Immature natural killer cell (primary cell): ENCODE results near the gene VHLL. TPM values are rescaled to one million over a fixed set of nuclear protein-coding genes. Genes with fewer than 3 reads are reported as not detected.
A peak's percentile ranks its signal among the peaks of the same experiment; 100 is the strongest.
"Not testable (repeated sequence)": the region's sequence is repeated elsewhere in the genome, so short reads cannot be mapped to it uniquely, and the experiment has no call there.

ENCODE experiments used
- DNase-seq, 3 donors: peaks; one replicate each; pipeline ENCODE4 v3.0.0; 2022; ENCODE audit warnings: mixed read lengths in 1 of 3
- H3K27ac Mint-ChIP-seq, 6 donors: one replicate each; pipeline ENCODE4 v1.8.0; 2020; ENCODE audit warnings: mixed read lengths in 6 of 6, mild to moderate bottlenecking in 5 of 6, inconsistent platforms in 4 of 6, moderate library complexity in 3 of 6
- H3K27me3 Mint-ChIP-seq, 3 donors: one replicate each; pipeline ENCODE4 v1.8.0; 2020 to 2021; ENCODE audit warnings: low read depth in 3 of 3, mild to moderate bottlenecking in 3 of 3, mixed read lengths in 3 of 3, moderate library complexity in 3 of 3, inconsistent platforms in 1 of 3
- H3K36me3 Mint-ChIP-seq, 3 donors: one replicate each; pipeline ENCODE4 v1.8.0; 2020; ENCODE audit warnings: mixed read lengths in 3 of 3, inconsistent platforms in 2 of 3, mild to moderate bottlenecking in 2 of 3
- H3K4me1 Mint-ChIP-seq, 2 donors: one replicate each; pipeline ENCODE4 v1.8.0; 2020; ENCODE audit warnings: inconsistent platforms in 2 of 2, mild to moderate bottlenecking in 2 of 2, mixed read lengths in 2 of 2, moderate library complexity in 1 of 2
- H3K4me3 Mint-ChIP-seq, 5 donors: one replicate each; pipeline ENCODE4 v1.8.0; 2020; ENCODE audit warnings: mild to moderate bottlenecking in 5 of 5, mixed read lengths in 5 of 5, inconsistent platforms in 3 of 5, moderate library complexity in 3 of 5
- H3K9me3 Mint-ChIP-seq, 6 donors: one replicate each; pipeline ENCODE4 v1.8.0; 2020; ENCODE audit warnings: mild to moderate bottlenecking in 6 of 6, mixed read lengths in 6 of 6, inconsistent platforms in 4 of 6, moderate library complexity in 3 of 6
- polyA plus RNA-seq, 3 donors: library from polyadenylated mRNA; unstranded; fragments of 300-500 nt; fragmentation: Illumina TruSeq; gene quantifications; one replicate each; pipeline ENCODE4 v1.2.3, GENCODE V29; 2021

VHLL gene
- polyA plus RNA-seq: not detected

GRCh38 chr1:156298852-156299357, at the start of gene VHLL:
TSS of gene VHLL (minus strand) at chr1:156299307. CDS start at chr1:156299189, 118 bp downstream.
- no peak within 1 kb of the TSS for H3K27ac Mint-ChIP-seq
- H3K4me3 Mint-ChIP-seq: no peak within 1 kb of the TSS
- DNase-seq: no peak
- no peaks in the 10 kb centered on the region for H3K9me3 Mint-ChIP-seq
- no peaks in the 10 kb centered on the region for H3K36me3 Mint-ChIP-seq
- H3K27me3 Mint-ChIP-seq: peaks cover 0 to 2% (median 0%) of the 10 kb centered on the region in 3 donors
- H3K4me1 Mint-ChIP-seq: peaks cover 18 to 19% of the 10 kb centered on the region in 2 donors

DNA sequence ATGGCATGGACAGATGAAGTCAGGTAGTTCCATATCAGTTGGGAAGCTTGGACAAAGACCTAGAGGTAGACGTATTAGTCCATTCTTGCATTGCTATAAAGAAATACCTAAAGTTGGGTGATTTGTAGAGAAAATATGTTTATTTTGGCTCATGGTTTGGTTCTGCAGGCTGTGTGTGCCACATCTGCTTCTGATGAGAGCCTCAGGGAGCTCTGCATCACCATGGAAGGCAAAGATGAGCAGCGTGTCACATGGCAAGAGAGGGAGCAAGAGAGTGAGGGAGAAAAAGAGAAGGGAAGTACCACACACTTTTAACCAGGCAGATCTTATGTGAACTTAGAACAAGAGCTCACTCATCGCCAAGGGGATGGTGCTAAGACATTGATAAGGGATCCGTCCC, 48.2 kb upstream of the VHLL start:
- H3K9me3 Mint-ChIP-seq: no peaks in the 10 kb centered on the region
- H3K4me3 Mint-ChIP-seq: no peak overlapping the region
- H3K4me1 Mint-ChIP-seq: no peaks in the 10 kb centered on the region
- no peaks in the 10 kb centered on the region for H3K36me3 Mint-ChIP-seq
- peaks cover 0 to 7% (median 4%) of the 10 kb centered on the region in 3 donors for H3K27me3 Mint-ChIP-seq
- H3K27ac Mint-ChIP-seq: no peak overlapping the region
- no peak for DNase-seq

GRCh38 chr1:156346636-156347035, 47.5 kb upstream of the VHLL start:
- no peak overlapping the region for H3K4me3 Mint-ChIP-seq
- H3K27me3 Mint-ChIP-seq: peaks cover 0 to 7% (median 4%) of the 10 kb centered on the region in 3 donors
- no peaks in the 10 kb centered on the region for H3K9me3 Mint-ChIP-seq
- DNase-seq: no peak
- H3K36me3 Mint-ChIP-seq: no peaks in the 10 kb centered on the region
- no peaks in the 10 kb centered on the region for H3K4me1 Mint-ChIP-seq
- H3K27ac Mint-ChIP-seq: no peak overlapping the region

DNA sequence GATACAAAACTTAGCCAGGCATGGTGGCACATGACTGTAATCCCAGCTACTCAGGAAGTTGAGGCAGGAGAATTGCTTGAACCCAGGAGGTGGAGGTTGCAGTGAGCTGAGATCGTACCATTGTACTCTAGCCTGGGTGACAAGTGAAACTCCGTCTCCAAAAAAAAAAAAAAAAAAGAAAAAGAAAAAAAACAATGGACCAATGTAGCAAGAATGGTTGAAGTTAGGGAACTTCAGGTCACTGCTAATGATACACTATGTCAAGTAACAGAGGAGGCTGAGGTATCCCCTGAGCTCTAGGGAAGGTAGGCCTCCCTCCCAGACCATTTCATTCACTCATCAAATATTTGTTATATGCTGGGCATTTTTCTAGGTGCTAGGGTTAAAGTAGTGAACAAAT, 46.9 kb upstream of the VHLL start:
- H3K27me3 Mint-ChIP-seq, H3K4me1 Mint-ChIP-seq, H3K27ac Mint-ChIP-seq, H3K4me3 Mint-ChIP-seq, H3K9me3 Mint-ChIP-seq, H3K36me3 Mint-ChIP-seq, DNase-seq: not testable (repeated sequence)

GRCh38 chr1:156344409-156344808, 45.3 kb upstream of the VHLL start:
- peaks cover 0 to 7% (median 1%) of the 10 kb centered on the region in 3 donors for H3K27me3 Mint-ChIP-seq
- H3K36me3 Mint-ChIP-seq: no peaks in the 10 kb centered on the region
- DNase-seq: no peak
- no peaks in the 10 kb centered on the region for H3K9me3 Mint-ChIP-seq
- peaks cover under 1 to 2% of the 10 kb centered on the region in 2 donors for H3K4me1 Mint-ChIP-seq
- no peak overlapping the region for H3K27ac Mint-ChIP-seq
- no peak overlapping the region for H3K4me3 Mint-ChIP-seq

- Mint-ChIP-seq H3K36me3 (no peaks in the 10 kb centered on the region), H3K4me3 (no peak overlapping the region), H3K27ac (no peak overlapping the region), H3K4me1 (peaks cover 18 to 21% of the 10 kb centered on the region in 2 donors), H3K27me3 (peaks cover 6 to 14% (median 8%) of the 10 kb centered on the region in 3 donors), H3K9me3 (no peaks in the 10 kb centered on the region)
- DNase-seq: no peak
Observed at GRCh38 chr1:156342166-156342955, 43.3 kb upstream of the VHLL start.

DNA sequence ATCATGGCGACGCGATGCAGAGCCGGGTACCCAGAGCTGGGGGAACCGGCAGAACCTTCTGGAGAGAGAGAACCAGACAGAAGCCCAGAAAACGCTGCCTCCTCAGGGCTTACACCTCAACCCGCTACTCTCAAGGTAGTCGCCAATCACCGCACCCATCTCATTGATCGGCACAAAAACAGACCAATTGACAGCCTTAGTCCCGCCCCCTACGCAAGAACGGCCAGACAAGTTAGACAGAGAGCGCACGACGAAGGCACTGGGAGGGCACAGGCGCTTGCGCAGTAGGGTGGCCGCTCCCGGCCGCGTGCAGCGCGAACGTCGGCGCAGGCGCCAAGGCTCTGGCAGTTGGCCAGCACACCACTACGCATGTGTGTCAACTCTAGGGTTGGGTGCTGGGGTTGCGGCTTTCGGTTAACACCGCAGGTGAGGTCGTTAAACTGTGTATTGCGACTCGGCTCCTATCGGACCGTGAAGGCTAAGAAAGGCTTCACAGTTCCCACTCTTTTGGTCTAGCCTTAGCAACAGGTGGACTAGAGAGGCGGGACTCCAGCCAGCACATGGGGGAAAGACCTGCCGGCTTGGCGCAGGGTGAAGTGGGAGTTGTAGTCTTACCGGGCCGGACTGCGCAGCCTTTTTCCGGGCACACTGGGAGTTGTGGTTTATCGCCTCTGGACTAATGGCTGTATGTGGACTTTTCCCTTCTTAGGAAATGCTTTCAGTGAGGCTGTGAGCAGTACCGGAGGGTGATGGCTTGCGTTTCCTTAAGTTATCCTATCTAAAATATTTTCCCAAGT, 39.3 kb upstream of the VHLL start, which contains the start of the genes CCT3 and TSACC:
TSS of gene CCT3 (minus strand) at position 113 of the 797 bp plus-strand sequence. CDS start at position 5, 108 bp downstream.
TSS of gene TSACC (plus strand) at position 347 of the 797 bp plus-strand sequence. CDS start 1,232 bp downstream, outside the sequence.
- Mint-ChIP-seq H3K4me1 (peaks cover 39 to 53% of the 10 kb centered on the region in 2 donors), H3K27ac (peak within 1 kb of the TSS; percentile 90 to 99 (median 96)), H3K4me3 (peak within 1 kb of the TSS; percentile 96 to 99 (median 96)), H3K36me3 (peaks cover 0 to 8% (median 4%) of the 10 kb centered on the region in 3 donors), H3K9me3 (no peaks in the 10 kb centered on the region), H3K27me3 (peaks cover 6 to 8% (median 8%) of the 10 kb centered on the region in 3 donors)
- DNase-seq: peak; percentile 100

DNA sequence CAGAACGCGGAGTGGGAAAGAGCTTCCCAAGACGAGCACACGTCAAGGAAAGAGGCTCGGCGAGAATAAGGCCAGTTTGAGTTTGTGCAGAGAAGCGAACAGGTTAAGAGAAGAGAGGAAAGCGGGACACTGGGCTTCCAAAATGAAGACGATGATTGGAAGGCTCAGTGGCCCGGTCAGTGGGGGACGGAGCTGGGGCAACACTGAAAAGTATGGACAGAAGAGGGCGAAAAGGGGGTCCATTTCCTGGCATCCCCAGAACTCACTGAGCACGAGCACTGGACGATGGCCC, 38.7 kb upstream of the VHLL start:
- H3K36me3 Mint-ChIP-seq: peaks cover 0 to 10% (median 5%) of the 10 kb centered on the region in 3 donors
- H3K9me3 Mint-ChIP-seq: no peaks in the 10 kb centered on the region
- DNase-seq: no peak
- H3K4me3 Mint-ChIP-seq: peak overlapping the region; percentile 96 to 99 (median 96)
- peaks cover 6 to 8% (median 8%) of the 10 kb centered on the region in 3 donors for H3K27me3 Mint-ChIP-seq
- H3K4me1 Mint-ChIP-seq: peaks cover 39 to 53% of the 10 kb centered on the region in 2 donors
- peak overlapping the region; percentile 90 to 99 (median 96) for H3K27ac Mint-ChIP-seq

DNA sequence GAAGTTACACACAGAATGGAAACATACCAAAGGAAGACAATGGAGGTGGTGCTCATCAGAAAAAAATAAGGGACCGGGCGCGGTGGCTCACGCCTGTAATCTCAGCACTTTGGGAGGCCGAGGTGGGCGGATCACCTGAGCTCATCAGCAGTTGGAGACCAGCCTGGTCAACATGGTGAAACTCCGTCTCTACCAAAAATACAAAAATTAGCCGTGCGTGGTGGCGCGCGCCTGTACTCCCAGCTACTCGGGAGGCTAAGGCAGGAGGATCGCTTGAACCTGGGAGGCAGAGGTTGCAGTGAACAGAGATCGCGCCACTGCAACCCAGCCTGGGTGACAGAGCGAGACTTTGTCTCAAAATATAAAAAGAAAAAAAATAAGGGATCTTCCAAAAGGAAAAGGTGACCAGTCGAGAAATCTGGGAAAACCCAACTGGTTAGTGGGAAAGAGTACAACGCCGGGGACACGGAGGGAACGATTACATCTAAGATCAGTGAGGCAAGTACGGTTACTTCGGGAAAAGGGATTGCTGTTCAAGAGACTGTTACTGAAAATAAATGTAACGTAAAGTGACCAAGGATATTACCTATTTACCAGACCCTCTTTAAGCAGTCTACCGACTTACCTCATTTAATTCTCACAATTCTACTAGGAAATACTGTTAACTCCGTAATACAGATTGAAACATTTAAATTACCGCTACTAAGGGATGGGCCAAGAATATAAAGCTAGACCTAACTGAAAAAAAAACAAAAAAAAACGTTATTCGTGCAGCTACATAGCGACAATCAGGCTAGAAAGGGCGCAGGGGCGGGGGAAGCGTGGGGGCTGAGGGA, 38.2 kb upstream of the VHLL start:
- H3K9me3 Mint-ChIP-seq: no peaks in the 10 kb centered on the region

GRCh38 chr1:156336242-156336641, 37.1 kb upstream of the VHLL start:
- no peak for DNase-seq
- H3K9me3 Mint-ChIP-seq: no peaks in the 10 kb centered on the region
- H3K27ac Mint-ChIP-seq: peak overlapping the region in 4 of 6 donors; percentile 7 to 90 (median 46)
- peak overlapping the region; percentile 96 to 99 (median 96) for H3K4me3 Mint-ChIP-seq
- H3K36me3 Mint-ChIP-seq: peaks cover 0 to 10% (median 5%) of the 10 kb centered on the region in 3 donors
- H3K4me1 Mint-ChIP-seq: peaks cover 39 to 53% of the 10 kb centered on the region in 2 donors
- H3K27me3 Mint-ChIP-seq: peaks cover 6 to 8% (median 8%) of the 10 kb centered on the region in 3 donors

More for the DNA sequence above, 38.2 kb upstream of the VHLL start:
- H3K27me3 Mint-ChIP-seq: peaks cover 6 to 8% (median 8%) of the 10 kb centered on the region in 3 donors
- peaks cover 0 to 10% (median 5%) of the 10 kb centered on the region in 3 donors for H3K36me3 Mint-ChIP-seq
- H3K27ac Mint-ChIP-seq: peak overlapping the region; percentile 90 to 99 (median 96)
- peaks cover 39 to 53% of the 10 kb centered on the region in 2 donors for H3K4me1 Mint-ChIP-seq
- peak overlapping the region; percentile 96 to 99 (median 96) for H3K4me3 Mint-ChIP-seq
- no peak for DNase-seq

GRCh38 chr1:156323179-156323578, 24.1 kb upstream of the VHLL start:
- H3K4me1 Mint-ChIP-seq, DNase-seq, H3K9me3 Mint-ChIP-seq, H3K4me3 Mint-ChIP-seq, H3K27me3 Mint-ChIP-seq, H3K27ac Mint-ChIP-seq: not testable (repeated sequence)
- peaks cover 11 to 22% (median 14%) of the 10 kb centered on the region in 3 donors for H3K36me3 Mint-ChIP-seq

GRCh38 chr1:156320560-156320959, 21.5 kb upstream of the VHLL start:
- H3K4me3 Mint-ChIP-seq: no peak overlapping the region
- H3K4me1 Mint-ChIP-seq: no peaks in the 10 kb centered on the region
- no peak for DNase-seq
- no peaks in the 10 kb centered on the region for H3K27me3 Mint-ChIP-seq
- H3K36me3 Mint-ChIP-seq: peaks cover 21 to 40% (median 27%) of the 10 kb centered on the region in 3 donors
- H3K27ac Mint-ChIP-seq: no peak overlapping the region
- H3K9me3 Mint-ChIP-seq: no peaks in the 10 kb centered on the region

DNA sequence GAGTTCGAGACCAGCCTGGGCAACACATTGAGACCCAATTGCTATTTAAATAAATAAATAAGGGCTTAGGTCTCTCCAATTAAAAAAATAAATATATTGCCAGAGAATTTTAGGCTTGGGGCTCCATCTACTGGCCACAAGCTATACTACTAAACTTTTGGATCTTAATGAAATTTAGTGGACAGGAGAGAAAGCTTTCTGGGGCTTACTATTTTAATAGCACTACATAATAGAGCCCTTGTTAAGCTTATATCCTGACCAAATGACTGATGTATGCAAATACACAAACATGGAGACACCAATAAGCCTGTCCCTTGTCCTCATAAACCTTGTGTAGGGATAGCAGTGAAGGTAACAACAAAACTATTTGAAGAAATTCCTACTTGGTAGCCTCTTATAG, 20.6 kb upstream of the VHLL start:
- Mint-ChIP-seq H3K27me3 (no peaks in the 10 kb centered on the region), H3K4me1 (no peaks in the 10 kb centered on the region), H3K4me3 (no peak overlapping the region), H3K27ac (no peak overlapping the region), H3K9me3 (no peaks in the 10 kb centered on the region), H3K36me3 (peaks cover 17 to 40% (median 23%) of the 10 kb centered on the region in 3 donors)
- peak in 1 of 3 donors; percentile 20 for DNase-seq
